ENCODE measurements around the gene PHYHIPL. TPM values are rescaled to one million over a fixed set of nuclear protein-coding genes. Genes with fewer than 3 reads are reported as not detected.
A peak's percentile ranks its signal among the peaks of the same experiment; 100 is the strongest.

PHYHIPL gene
- total RNA-seq (2014; rRNA removed; shearing (Covaris generic)) = not detected in 2 replicates

- DNase-seq (ENCODE audit: low read depth) = peak; percentile 10
These were observed at the start of gene PHYHIPL for GRCh38 chr10:59176241-59177030. PHYHIPL (plus strand) TSS chr10:59176643; CDS start chr10:59176854, 211 bp downstream.

DNA sequence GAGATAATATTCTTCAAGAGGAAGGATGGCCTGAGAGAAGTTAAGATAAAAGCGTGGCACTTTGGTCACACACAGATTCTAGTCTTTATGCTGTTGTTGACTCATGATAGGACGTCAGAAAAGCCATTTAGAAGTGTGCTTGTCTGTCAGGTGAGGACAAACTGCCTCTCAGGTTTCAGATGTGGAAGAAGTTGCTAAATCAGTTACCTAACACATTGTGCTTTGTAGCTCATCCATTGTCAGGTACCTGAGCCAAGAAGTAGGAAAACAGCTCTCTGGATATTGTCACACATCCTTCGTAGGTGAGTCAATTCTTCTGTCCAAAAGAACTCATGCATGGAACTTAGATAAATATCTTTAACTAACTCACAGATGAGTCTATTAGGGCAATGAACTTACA, 49.5 kb upstream of the PHYHIPL start:
- no peak for DNase-seq (ENCODE audit: low read depth)

GRCh38 chr10:59127991-59128390, 48.5 kb upstream of the PHYHIPL start:
- no peak for DNase-seq (ENCODE audit: low read depth)

DNA sequence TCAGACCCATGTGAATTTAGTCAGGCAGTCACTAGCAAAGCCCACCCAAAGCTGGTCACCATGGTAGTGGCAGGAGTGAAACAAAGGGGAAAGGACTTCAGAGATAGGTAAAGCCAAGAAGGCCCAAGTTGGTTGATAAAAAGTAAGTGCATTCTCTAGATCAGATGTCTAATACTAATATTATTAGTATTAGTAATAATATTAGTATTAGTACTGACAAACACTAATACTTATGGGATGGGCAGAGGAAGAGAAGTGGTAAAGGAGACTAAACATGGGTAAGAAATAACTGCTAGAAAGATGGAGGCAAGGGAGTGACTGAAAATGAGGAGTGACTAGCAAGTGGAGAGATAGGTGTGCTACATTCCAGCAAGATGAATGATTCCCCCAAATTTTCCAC, 46.6 kb upstream of the PHYHIPL start:
- DNase-seq (ENCODE audit: low read depth) = no peak

GRCh38 chr10:59131666-59132065, 44.8 kb upstream of the PHYHIPL start:
- no peak for DNase-seq (ENCODE audit: low read depth)

- no peak for DNase-seq (ENCODE audit: low read depth)
These were observed 42.4 kb upstream of the PHYHIPL start for GRCh38 chr10:59133841-59134593.

DNA sequence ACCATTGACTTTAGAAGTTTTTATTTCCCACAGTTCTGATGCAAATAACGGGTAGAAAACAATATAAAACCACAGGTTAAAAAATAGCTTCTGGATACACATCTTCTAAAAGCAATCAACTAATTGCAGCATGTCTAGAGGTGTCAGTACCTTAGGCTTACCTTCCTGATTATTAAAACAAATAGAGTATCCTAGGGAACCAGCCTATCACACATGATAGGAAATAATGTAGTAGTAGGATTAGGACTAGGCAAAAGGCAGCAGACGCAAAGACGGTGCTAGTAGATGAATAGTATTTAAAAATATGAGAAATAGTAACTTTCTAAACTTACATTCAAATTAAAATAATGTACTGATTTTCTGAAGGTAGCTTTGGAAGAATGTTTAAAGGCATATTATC, 41.7 kb upstream of the PHYHIPL start:
- DNase-seq (ENCODE audit: low read depth) = no peak

GRCh38 chr10:59135275-59135674, 41.2 kb upstream of the PHYHIPL start:
- DNase-seq (ENCODE audit: low read depth) = no peak

GRCh38 chr10:59138052-59138451, 38.4 kb upstream of the PHYHIPL start:
- DNase-seq (ENCODE audit: low read depth) = no peak

DNA sequence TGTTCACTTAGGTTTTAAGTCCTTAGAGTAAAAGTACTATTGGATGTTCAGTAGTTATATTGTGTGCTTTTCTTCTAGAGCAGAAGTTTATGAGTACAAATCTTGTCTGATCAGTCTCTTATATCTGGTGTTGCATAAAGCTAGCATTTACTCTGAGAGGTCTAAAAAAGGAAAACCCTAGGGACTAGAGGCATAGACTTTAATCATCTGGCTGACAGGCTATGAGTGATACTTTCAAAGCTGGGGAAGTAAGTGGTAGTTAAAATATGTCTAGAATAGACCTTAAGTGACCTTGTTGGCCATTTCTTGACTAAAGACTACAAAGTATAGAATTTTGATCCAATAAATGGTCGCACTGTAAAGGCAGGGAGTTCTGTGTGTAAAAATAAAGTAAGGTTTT, 32.9 kb upstream of the PHYHIPL start:
- DNase-seq (ENCODE audit: low read depth) = no peak

DNA sequence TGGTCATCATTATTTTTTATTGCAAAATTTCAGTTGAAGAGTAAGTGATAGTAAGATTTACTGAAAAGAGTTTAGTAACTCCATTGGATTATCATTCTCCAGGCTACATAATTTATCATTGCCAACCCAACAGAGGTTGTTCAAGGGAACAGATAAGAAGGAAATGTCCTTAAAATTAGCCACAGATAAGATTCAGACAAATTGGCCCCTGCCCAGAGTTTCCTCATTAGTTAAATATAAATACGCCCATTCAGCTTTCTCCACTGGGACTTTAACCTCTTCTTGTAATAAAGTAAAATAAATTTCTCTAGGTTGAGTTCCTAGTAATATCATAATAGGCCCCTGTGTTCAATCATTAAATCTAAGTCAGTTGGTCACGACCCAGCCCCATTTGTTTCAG, 27.7 kb upstream of the PHYHIPL start:
- no peak for DNase-seq (ENCODE audit: low read depth)

GRCh38 chr10:59155556-59155955, 20.9 kb upstream of the PHYHIPL start:
- DNase-seq (ENCODE audit: low read depth) = no peak

DNA sequence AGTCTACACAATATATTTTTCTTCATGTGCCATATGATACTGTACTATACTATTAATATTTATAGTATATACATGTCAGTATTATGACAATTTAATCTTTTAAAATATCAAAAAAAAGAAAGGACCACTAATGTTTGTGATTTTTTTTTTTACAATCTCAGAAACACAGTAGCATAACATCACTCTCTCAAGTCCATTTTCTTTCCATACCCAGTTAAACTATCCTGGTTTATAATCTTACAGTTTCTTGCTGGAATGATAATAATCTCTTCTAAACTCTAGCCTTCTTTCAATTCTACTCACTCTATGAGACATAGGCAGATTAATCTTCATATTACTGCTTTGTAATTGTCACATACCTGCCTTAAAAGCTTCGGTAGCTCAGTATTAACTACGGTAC, 8.9 kb upstream of the PHYHIPL start:
- no peak for DNase-seq (ENCODE audit: low read depth)

GRCh38 chr10:59172567-59172966, 3.9 kb upstream of the PHYHIPL start:
- no peak for DNase-seq (ENCODE audit: low read depth)

- DNase-seq (ENCODE audit: low read depth) = no peak
These were observed 3.0 kb upstream of the PHYHIPL start for GRCh38 chr10:59173414-59173813.

GRCh38 chr10:59175538-59176240, 754 bp upstream of the PHYHIPL start:
- peak; percentile 0 for DNase-seq (ENCODE audit: low read depth)

DNA sequence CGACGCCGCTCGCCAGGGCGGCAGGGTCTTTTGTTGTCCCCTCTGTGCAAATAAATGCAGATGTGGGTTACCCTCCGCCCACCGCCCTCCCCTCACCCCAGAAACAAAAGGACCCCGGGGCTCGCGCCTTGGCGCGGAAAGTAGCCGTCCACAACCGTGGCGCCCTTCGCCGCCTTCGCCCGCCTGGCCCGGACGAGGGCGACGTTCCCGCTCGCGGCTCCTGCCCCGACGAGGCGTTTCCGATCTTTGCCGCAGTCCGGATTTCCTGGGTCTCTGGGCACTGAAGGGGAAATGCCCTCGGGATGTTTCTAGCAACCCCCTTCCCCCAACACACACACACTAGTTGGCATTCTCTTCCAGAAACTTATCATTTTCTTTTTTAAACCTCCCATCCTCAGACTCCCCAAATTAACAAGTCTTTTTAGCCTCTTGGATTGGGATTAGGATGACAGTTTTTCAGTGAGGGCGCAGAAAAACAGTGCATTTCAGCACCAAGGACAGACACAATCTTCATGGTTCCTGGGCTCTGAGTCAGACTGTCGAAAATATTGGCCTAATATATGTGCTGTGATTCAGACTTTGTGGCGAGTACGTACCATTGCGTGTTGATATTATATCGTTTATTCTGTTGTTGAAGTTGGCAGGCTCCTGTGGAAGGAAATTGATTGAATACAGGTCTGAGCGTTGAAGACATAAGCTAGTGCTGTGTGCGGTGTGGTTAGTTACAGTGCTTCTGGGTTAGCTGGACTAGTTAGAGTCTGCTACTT, 771 bp downstream of the PHYHIPL start:
- DNase-seq (ENCODE audit: low read depth) = peak; percentile 63

DNA sequence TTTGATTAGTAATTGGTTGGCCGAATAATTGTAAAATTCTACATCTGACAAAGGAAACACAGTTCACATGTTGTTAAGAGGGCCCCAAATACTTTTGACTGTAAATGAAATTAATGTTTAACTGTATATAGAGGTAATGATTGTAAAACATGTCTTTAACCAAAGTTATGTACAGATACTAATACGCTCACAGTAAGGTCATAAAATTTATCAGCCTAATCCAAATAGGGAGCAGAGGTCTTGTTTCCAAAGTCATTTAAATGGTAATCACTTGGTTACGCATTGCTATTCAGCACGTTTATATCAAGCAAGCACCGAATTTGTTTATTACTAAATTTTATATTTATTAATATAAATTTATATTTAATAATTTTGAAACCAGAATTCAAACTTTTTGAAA, 1.4 kb downstream of the PHYHIPL start:
- no peak for DNase-seq (ENCODE audit: low read depth)

DNA sequence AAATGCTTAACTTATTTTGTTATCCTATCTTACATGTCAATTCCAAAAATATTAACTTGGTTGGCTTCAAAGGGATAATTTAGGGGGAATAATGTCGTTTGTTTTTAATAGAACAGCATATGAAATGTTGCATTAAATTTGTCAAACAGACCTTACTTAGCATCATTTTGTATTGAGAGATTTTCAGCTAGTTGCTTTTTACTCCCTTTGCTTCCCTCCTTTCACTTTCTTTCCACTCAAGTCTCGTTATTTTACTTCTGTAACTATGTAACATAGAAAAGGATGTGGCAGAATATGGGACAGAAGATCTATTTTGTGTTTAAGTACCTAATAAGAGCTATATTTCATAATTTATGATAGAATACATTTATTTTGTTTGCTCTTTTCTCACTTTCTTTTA, 2.6 kb downstream of the PHYHIPL start:
- no peak for DNase-seq (ENCODE audit: low read depth)

- no peak for DNase-seq (ENCODE audit: low read depth)
These were observed 4.3 kb downstream of the PHYHIPL start for GRCh38 chr10:59180689-59181270.

DNA sequence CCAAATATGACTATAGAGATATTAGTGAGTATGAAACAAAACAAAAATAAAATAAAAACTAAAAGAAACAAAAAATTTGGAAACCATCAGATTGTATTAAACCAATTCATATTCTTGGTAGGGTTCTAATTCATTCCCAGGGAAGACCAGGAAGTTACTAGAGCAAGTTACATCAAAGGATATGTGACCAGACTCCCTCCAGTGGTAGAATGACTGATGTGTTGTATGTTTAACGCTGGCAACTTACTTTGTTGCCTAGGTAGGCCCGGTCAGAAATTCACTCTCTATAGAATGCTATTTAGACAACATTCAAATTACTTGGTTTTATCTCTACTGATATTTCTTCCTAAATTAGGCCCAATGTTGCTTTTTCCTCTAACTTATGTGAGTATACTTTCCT, 5.2 kb downstream of the PHYHIPL start:
- peak; percentile 30 for DNase-seq (ENCODE audit: low read depth)

Data from Daoy (cell line).